ENCODE measurements around the gene CFHR5. TPM values are rescaled to one million over a fixed set of nuclear protein-coding genes. Genes with fewer than 3 reads are reported as not detected.
A peak's percentile ranks its signal among the peaks of the same experiment; 100 is the strongest.

The CFHR5 gene
- total and polyA plus RNA-seq, 2 of the 13 experiments (the other 11 are each of a cell fraction or from before 2014, with no cell fraction given) = not detected

DNA sequence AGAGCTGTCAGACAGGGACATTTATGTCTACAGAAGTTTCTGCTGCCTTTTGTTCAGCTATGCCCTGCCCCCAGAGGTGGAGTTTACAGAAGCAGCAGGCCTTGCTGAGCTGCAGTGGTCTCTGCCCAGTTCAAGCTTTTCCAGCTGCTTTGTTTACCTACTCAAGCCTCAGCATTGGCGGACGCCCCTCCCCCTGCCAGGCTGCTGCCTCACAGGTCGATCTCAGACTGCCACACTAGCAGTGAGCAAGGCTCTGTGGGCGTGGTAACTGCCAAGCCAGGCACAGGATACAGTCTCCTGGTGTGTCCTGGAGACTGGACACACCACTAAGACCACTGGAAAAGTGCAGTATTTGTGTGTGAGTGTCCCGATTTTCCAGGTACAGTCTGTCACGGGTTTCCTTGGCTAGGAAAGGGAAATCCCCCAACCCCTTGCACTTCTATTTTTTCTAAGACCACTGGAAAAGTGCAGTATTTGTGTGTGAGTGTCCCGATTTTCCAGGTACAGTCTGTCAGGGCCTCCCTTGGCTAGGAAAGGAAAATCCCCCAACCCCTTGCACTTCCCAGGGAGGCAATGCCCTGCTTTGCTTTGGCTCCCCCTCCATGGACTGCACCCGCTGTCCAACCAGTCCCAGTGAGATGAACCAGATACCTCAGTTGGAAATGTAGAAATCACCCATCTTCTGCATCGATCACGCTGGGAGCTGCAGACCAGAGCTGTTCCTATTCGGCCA lies 14.7 kb downstream of the CFHR5 start (continued):
- TF ChIP-seq, protein P1, sequence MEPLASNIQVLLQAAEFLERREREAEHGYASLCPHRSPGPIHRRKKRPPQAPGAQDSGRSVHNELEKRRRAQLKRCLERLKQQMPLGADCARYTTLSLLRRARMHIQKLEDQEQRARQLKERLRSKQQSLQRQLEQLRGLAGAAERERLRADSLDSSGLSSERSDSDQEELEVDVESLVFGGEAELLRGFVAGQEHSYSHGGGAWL (CRISPR knock-in tag; IDR thresholded peaks at IDR 0.05) = peak; percentile 35; the same call in 1 of the 2 replicates
- TF ChIP-seq, protein P2, sequence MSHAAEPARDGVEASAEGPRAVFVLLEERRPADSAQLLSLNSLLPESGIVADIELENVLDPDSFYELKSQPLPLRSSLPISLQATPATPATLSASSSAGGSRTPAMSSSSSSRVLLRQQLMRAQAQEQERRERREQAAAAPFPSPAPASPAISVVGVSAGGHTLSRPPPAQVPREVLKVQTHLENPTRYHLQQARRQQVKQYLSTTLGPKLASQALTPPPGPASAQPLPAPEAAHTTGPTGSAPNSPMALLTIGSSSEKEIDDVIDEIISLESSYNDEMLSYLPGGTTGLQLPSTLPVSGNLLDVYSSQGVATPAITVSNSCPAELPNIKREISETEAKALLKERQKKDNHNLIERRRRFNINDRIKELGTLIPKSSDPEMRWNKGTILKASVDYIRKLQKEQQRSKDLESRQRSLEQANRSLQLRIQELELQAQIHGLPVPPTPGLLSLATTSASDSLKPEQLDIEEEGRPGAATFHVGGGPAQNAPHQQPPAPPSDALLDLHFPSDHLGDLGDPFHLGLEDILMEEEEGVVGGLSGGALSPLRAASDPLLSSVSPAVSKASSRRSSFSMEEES (CRISPR knock-in tag; IDR thresholded peaks at IDR 0.05) = 0 out of 2 replicates have a peak, but pooled peaks have one; percentile 40
- TF ChIP-seq, protein P3, sequence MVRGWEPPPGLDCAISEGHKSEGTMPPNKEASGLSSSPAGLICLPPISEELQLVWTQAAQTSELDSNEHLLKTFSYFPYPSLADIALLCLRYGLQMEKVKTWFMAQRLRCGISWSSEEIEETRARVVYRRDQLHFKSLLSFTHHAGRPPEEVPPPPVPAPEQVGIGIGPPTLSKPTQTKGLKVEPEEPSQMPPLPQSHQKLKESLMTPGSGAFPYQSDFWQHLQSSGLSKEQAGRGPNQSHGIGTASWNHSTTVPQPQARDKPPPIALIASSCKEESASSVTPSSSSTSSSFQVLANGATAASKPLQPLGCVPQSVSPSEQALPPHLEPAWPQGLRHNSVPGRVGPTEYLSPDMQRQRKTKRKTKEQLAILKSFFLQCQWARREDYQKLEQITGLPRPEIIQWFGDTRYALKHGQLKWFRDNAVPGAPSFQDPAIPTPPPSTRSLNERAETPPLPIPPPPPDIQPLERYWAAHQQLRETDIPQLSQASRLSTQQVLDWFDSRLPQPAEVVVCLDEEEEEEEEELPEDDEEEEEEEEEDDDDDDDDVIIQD (CRISPR knock-in tag; IDR thresholded peaks at IDR 0.05; ENCODE audit: low read depth) = peak; percentile 74
- TF ChIP-seq FOSL2 (CRISPR knock-in tag; IDR thresholded peaks at IDR 0.05) = peak; percentile 48
- 0 out of 2 replicates have a peak, but pooled peaks have one; percentile 64 for TF ChIP-seq ZSCAN29 (CRISPR knock-in tag; conservative IDR thresholded peaks at IDR 0.05)
- TF ChIP-seq MIER3 (CRISPR knock-in tag; IDR thresholded peaks at IDR 0.05; ENCODE audit: borderline replicate concordance) = 0 out of 2 replicates have a peak, but pooled peaks have one; percentile 28
- TF ChIP-seq HDAC2 (CRISPR knock-in tag; IDR thresholded peaks at IDR 0.05) = peak; percentile 84
- TF ChIP-seq RXRB (CRISPR knock-in tag; IDR thresholded peaks at IDR 0.05; ENCODE audit: borderline replicate concordance) = peak; percentile 52; the same call in 1 of the 2 replicates
- TF ChIP-seq ZNF543 (CRISPR knock-in tag; IDR thresholded peaks at IDR 0.05) = 0 out of 2 replicates have a peak, but pooled peaks have one; percentile 25
- TF ChIP-seq PHF8 (CRISPR knock-in tag; IDR thresholded peaks at IDR 0.05) = peak; percentile 63
- peak; percentile 67; the same call in 1 of the 2 replicates for TF ChIP-seq GFI1 (CRISPR knock-in tag; IDR thresholded peaks at IDR 0.05; ENCODE audit: borderline replicate concordance)
- TF ChIP-seq ZMYM4 (CRISPR knock-in tag; IDR thresholded peaks at IDR 0.05) = peak; percentile 93
- TF ChIP-seq, protein P4, sequence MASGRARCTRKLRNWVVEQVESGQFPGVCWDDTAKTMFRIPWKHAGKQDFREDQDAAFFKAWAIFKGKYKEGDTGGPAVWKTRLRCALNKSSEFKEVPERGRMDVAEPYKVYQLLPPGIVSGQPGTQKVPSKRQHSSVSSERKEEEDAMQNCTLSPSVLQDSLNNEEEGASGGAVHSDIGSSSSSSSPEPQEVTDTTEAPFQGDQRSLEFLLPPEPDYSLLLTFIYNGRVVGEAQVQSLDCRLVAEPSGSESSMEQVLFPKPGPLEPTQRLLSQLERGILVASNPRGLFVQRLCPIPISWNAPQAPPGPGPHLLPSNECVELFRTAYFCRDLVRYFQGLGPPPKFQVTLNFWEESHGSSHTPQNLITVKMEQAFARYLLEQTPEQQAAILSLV (CRISPR knock-in tag; IDR thresholded peaks at IDR 0.05; ENCODE audit: borderline replicate concordance) = 0 out of 2 replicates have a peak, but pooled peaks have one; percentile 29
- TF ChIP-seq STAG1 (CRISPR knock-in tag; IDR thresholded peaks at IDR 0.05) = 0 out of 2 replicates have a peak, but pooled peaks have one; percentile 18
- peak; percentile 66; the same call in 1 of the 2 replicates for TF ChIP-seq ZNF644 (CRISPR knock-in tag; IDR thresholded peaks at IDR 0.05; ENCODE audit: low read depth)
- TF ChIP-seq MEF2D (CRISPR knock-in tag; IDR thresholded peaks at IDR 0.05) = peak; percentile 70
- TF ChIP-seq, protein P5, sequence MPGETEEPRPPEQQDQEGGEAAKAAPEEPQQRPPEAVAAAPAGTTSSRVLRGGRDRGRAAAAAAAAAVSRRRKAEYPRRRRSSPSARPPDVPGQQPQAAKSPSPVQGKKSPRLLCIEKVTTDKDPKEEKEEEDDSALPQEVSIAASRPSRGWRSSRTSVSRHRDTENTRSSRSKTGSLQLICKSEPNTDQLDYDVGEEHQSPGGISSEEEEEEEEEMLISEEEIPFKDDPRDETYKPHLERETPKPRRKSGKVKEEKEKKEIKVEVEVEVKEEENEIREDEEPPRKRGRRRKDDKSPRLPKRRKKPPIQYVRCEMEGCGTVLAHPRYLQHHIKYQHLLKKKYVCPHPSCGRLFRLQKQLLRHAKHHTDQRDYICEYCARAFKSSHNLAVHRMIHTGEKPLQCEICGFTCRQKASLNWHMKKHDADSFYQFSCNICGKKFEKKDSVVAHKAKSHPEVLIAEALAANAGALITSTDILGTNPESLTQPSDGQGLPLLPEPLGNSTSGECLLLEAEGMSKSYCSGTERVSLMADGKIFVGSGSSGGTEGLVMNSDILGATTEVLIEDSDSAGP (CRISPR knock-in tag; IDR thresholded peaks at IDR 0.05; ENCODE audit: borderline replicate concordance) = peak; percentile 83
- TF ChIP-seq, protein P6, sequence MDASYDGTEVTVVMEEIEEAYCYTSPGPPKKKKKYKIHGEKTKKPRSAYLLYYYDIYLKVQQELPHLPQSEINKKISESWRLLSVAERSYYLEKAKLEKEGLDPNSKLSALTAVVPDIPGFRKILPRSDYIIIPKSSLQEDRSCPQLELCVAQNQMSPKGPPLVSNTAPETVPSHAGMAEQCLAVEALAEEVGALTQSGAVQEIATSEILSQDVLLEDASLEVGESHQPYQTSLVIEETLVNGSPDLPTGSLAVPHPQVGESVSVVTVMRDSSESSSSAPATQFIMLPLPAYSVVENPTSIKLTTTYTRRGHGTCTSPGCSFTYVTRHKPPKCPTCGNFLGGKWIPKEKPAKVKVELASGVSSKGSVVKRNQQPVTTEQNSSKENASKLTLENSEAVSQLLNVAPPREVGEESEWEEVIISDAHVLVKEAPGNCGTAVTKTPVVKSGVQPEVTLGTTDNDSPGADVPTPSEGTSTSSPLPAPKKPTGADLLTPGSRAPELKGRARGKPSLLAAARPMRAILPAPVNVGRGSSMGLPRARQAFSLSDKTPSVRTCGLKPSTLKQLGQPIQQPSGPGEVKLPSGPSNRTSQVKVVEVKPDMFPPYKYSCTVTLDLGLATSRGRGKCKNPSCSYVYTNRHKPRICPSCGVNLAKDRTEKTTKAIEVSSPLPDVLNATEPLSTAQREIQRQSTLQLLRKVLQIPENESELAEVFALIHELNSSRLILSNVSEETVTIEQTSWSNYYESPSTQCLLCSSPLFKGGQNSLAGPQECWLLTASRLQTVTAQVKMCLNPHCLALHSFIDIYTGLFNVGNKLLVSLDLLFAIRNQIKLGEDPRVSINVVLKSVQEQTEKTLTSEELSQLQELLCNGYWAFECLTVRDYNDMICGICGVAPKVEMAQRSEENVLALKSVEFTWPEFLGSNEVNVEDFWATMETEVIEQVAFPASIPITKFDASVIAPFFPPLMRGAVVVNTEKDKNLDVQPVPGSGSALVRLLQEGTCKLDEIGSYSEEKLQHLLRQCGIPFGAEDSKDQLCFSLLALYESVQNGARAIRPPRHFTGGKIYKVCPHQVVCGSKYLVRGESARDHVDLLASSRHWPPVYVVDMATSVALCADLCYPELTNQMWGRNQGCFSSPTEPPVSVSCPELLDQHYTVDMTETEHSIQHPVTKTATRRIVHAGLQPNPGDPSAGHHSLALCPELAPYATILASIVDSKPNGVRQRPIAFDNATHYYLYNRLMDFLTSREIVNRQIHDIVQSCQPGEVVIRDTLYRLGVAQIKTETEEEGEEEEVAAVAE (CRISPR knock-in tag; IDR thresholded peaks at IDR 0.05; ENCODE audit: borderline replicate concordance) = peak; percentile 29; the same call in 1 of the 2 replicates

Data from HepG2 (cell line).